Measurements from ENCODE around the gene ZNF346. TPM values are rescaled to one million over a fixed set of nuclear protein-coding genes. Genes with fewer than 3 reads are reported as not detected.

The ZNF346 gene
- total and polyA plus RNA-seq, 5 donors = 5.5 to 13.8 (median 11.7) TPM

- Histone ChIP-seq H3K9me3 (ENCODE audit: control insufficient read depth, low read length) (no peaks in the 10 kb centered on the region), H3K27me3 (ENCODE audit: control insufficient read depth, insufficient read depth) (no peaks in the 10 kb centered on the region), H3K4me1 (ENCODE audit: control insufficient read depth, insufficient read depth, low read length) (no peaks in the 10 kb centered on the region), H3K27ac (ENCODE audit: low read length) (no peak overlapping the region), H3K4me3 (ENCODE audit: low read length) (no peak overlapping the region)
- DNase-seq (no peak), ATAC-seq (no peak)
- intact Hi-C loops (cut with DNase I) = no loop called here
- WGBS = 46% methylated on average over 2 of the region's 2 CpGs
These were observed 13.8 kb upstream of the ZNF346 start for GRCh38 chr5:177008716-177009115.

- Histone ChIP-seq H3K27me3 (ENCODE audit: control insufficient read depth, insufficient read depth) (no peaks in the 10 kb centered on the region), H3K27ac (ENCODE audit: low read length) (no peak overlapping the region), H3K9me3 (ENCODE audit: control insufficient read depth, low read length) (no peaks in the 10 kb centered on the region), H3K4me1 (ENCODE audit: control insufficient read depth, insufficient read depth, low read length) (no peaks in the 10 kb centered on the region), H3K4me3 (ENCODE audit: low read length) (no peak overlapping the region)
- 96% methylated on average over 4 of the region's 4 CpGs for WGBS
- ATAC-seq (no peak), DNase-seq (no peak)
- intact Hi-C loops (cut with DNase I) = no loop called here
These were observed 12.3 kb upstream of the ZNF346 start for GRCh38 chr5:177010153-177010552.

- Histone ChIP-seq H3K4me1 (ENCODE audit: control insufficient read depth, insufficient read depth, low read length) (no peaks in the 10 kb centered on the region), H3K9me3 (ENCODE audit: control insufficient read depth, low read length) (no peaks in the 10 kb centered on the region), H3K27ac (ENCODE audit: low read length) (no peak overlapping the region), H3K27me3 (ENCODE audit: control insufficient read depth, insufficient read depth) (no peaks in the 10 kb centered on the region), H3K4me3 (ENCODE audit: low read length) (no peak overlapping the region)
- 81% methylated on average over 4 of the region's 4 CpGs for WGBS
- intact Hi-C loops (cut with DNase I) = no loop called here
- DNase-seq (no peak), ATAC-seq (no peak)
These were observed 7.3 kb upstream of the ZNF346 start for GRCh38 chr5:177015156-177015555.

GRCh38 chr5:177018341-177018740 is 4.2 kb upstream of the ZNF346 start:
- 81% methylated on average over 2 of the region's 2 CpGs for WGBS
- Histone ChIP-seq H3K27me3 (ENCODE audit: control insufficient read depth, insufficient read depth) (no peaks in the 10 kb centered on the region), H3K9me3 (ENCODE audit: control insufficient read depth, low read length) (no peaks in the 10 kb centered on the region), H3K4me3 (ENCODE audit: low read length) (no peak overlapping the region), H3K4me1 (ENCODE audit: control insufficient read depth, insufficient read depth, low read length) (peaks cover 2% of the 10 kb centered on the region), H3K27ac (ENCODE audit: low read length) (no peak overlapping the region)
- intact Hi-C loops (cut with DNase I) = no loop called here
- DNase-seq (no peak), ATAC-seq (no peak)

- intact Hi-C loops (cut with DNase I) = no loop called here
- no peak overlapping the region for H3K27ac ChIP-seq (ENCODE audit: low read length)
- DNase-seq (no peak), ATAC-seq (no peak)
- H3K9me3 ChIP-seq (ENCODE audit: control insufficient read depth, low read length) = no peaks in the 10 kb centered on the region
- H3K4me3 ChIP-seq (ENCODE audit: low read length) = no peak overlapping the region
- H3K4me1 ChIP-seq (ENCODE audit: control insufficient read depth, insufficient read depth, low read length) = peaks cover 5% of the 10 kb centered on the region
- WGBS = 96% methylated on average over 2 of the region's 2 CpGs
- H3K27me3 ChIP-seq (ENCODE audit: control insufficient read depth, insufficient read depth) = no peaks in the 10 kb centered on the region
These were observed 2.5 kb upstream of the ZNF346 start for GRCh38 chr5:177020033-177020432.

- ATAC-seq (peak in 1 of 2 donors; percentile 8), DNase-seq (no peak)
- no peaks in the 10 kb centered on the region for H3K9me3 ChIP-seq (ENCODE audit: control insufficient read depth, low read length)
- 18% methylated on average over 6 of the region's 6 CpGs for WGBS
- H3K4me1 ChIP-seq (ENCODE audit: control insufficient read depth, insufficient read depth, low read length) = peaks cover 5% of the 10 kb centered on the region
- intact Hi-C loops (cut with DNase I) = no loop called here
- no peaks in the 10 kb centered on the region for H3K27me3 ChIP-seq (ENCODE audit: control insufficient read depth, insufficient read depth)
- H3K27ac ChIP-seq (ENCODE audit: low read length) = peak overlapping the region; percentile 58
- peak overlapping the region; percentile 65 for H3K4me3 ChIP-seq (ENCODE audit: low read length)
These were observed 788 bp downstream of the ZNF346 start for GRCh38 chr5:177023303-177023664.

GRCh38 chr5:177024559-177024958 is 2.1 kb downstream of the ZNF346 start:
- Histone ChIP-seq H3K27me3 (ENCODE audit: control insufficient read depth, insufficient read depth) (no peaks in the 10 kb centered on the region), H3K4me3 (ENCODE audit: low read length) (no peak overlapping the region), H3K27ac (ENCODE audit: low read length) (no peak overlapping the region), H3K9me3 (ENCODE audit: control insufficient read depth, low read length) (no peaks in the 10 kb centered on the region), H3K4me1 (ENCODE audit: control insufficient read depth, insufficient read depth, low read length) (peaks cover 5% of the 10 kb centered on the region)
- intact Hi-C loops (cut with DNase I) = no loop called here
- DNase-seq = no peak
- 100% methylated on average over 1 of the region's 1 CpG for WGBS
- ATAC-seq = no peak

- Histone ChIP-seq H3K4me1 (ENCODE audit: control insufficient read depth, insufficient read depth, low read length) (peaks cover 5% of the 10 kb centered on the region), H3K27me3 (ENCODE audit: control insufficient read depth, insufficient read depth) (no peaks in the 10 kb centered on the region), H3K4me3 (ENCODE audit: low read length) (no peak overlapping the region), H3K9me3 (ENCODE audit: control insufficient read depth, low read length) (no peaks in the 10 kb centered on the region), H3K27ac (ENCODE audit: low read length) (no peak overlapping the region)
- WGBS = 75% methylated on average over 3 of the region's 3 CpGs
- DNase-seq (no peak), ATAC-seq (no peak)
- intact Hi-C loops (cut with DNase I) = no loop called here
These were observed 2.7 kb downstream of the ZNF346 start for GRCh38 chr5:177025101-177025601.

GRCh38 chr5:177027665-177028064 is 5.2 kb downstream of the ZNF346 start:
- Histone ChIP-seq H3K27ac (ENCODE audit: low read length) (no peak overlapping the region), H3K9me3 (ENCODE audit: control insufficient read depth, low read length) (no peaks in the 10 kb centered on the region), H3K4me1 (ENCODE audit: control insufficient read depth, insufficient read depth, low read length) (peaks cover 5% of the 10 kb centered on the region), H3K27me3 (ENCODE audit: control insufficient read depth, insufficient read depth) (no peaks in the 10 kb centered on the region), H3K4me3 (ENCODE audit: low read length) (no peak overlapping the region)
- ATAC-seq (no peak), DNase-seq (no peak)
- intact Hi-C loops (cut with DNase I) = no loop called here
- WGBS = 98% methylated on average over 2 of the region's 2 CpGs

- no peak for ATAC-seq
- no peak for DNase-seq
- no peak overlapping the region for H3K27ac ChIP-seq (ENCODE audit: low read length)
- H3K27me3 ChIP-seq (ENCODE audit: control insufficient read depth, insufficient read depth) = no peaks in the 10 kb centered on the region
- intact Hi-C loops (cut with DNase I) = no loop called here
- no peaks in the 10 kb centered on the region for H3K4me1 ChIP-seq (ENCODE audit: control insufficient read depth, insufficient read depth, low read length)
- 96% methylated on average over 6 of the region's 6 CpGs for WGBS
- no peak overlapping the region for H3K4me3 ChIP-seq (ENCODE audit: low read length)
- no peaks in the 10 kb centered on the region for H3K9me3 ChIP-seq (ENCODE audit: control insufficient read depth, low read length)
These were observed 7.0 kb downstream of the ZNF346 start for GRCh38 chr5:177029498-177029897.

- no peaks in the 10 kb centered on the region for H3K27me3 ChIP-seq (ENCODE audit: control insufficient read depth, insufficient read depth)
- no peak for DNase-seq
- no peak overlapping the region for H3K27ac ChIP-seq (ENCODE audit: low read length)
- H3K4me3 ChIP-seq (ENCODE audit: low read length) = no peak overlapping the region
- ATAC-seq = no peak
- 71% methylated on average over 1 of the region's 1 CpG for WGBS
- H3K4me1 ChIP-seq (ENCODE audit: control insufficient read depth, insufficient read depth, low read length) = peaks cover 5% of the 10 kb centered on the region
- intact Hi-C loops (cut with DNase I) = no loop called here
- no peaks in the 10 kb centered on the region for H3K9me3 ChIP-seq (ENCODE audit: control insufficient read depth, low read length)
These were observed 13.5 kb downstream of the ZNF346 start for GRCh38 chr5:177035976-177036375.

GRCh38 chr5:177036443-177036842 is 13.9 kb downstream of the ZNF346 start:
- no peak overlapping the region for H3K4me3 ChIP-seq (ENCODE audit: low read length)
- no peaks in the 10 kb centered on the region for H3K27me3 ChIP-seq (ENCODE audit: control insufficient read depth, insufficient read depth)
- peaks cover 5% of the 10 kb centered on the region for H3K4me1 ChIP-seq (ENCODE audit: control insufficient read depth, insufficient read depth, low read length)
- no peak for ATAC-seq
- WGBS = 60% methylated on average over 5 of the region's 5 CpGs
- no peak for DNase-seq
- intact Hi-C loops (cut with DNase I) = no loop called here
- H3K27ac ChIP-seq (ENCODE audit: low read length) = no peak overlapping the region
- no peaks in the 10 kb centered on the region for H3K9me3 ChIP-seq (ENCODE audit: control insufficient read depth, low read length)

Data from right cardiac atrium (tissue), 5 donors.